ENCODE measurements around the gene BDKRB1.

DNA sequence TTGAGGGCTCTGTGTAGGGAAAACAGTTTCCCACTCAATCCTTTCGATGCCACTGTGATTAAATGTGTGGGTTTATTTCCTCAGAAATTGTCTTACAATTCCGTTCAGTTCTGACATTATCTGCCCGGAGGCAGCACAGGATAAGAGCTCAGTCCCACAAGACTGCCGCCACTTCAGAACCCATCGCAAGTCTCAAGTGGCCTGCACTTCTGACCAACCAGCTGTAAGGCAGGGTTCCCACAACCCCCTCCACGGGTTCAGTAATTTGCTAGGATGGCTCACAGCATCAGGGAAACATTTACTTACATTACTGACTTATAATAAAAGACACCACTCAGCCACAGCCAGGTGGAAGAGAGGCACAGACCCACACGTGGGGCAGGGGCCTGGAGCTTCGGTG lies 34.2 kb upstream of the BDKRB1 start:
- TF ChIP-seq, protein P1, sequence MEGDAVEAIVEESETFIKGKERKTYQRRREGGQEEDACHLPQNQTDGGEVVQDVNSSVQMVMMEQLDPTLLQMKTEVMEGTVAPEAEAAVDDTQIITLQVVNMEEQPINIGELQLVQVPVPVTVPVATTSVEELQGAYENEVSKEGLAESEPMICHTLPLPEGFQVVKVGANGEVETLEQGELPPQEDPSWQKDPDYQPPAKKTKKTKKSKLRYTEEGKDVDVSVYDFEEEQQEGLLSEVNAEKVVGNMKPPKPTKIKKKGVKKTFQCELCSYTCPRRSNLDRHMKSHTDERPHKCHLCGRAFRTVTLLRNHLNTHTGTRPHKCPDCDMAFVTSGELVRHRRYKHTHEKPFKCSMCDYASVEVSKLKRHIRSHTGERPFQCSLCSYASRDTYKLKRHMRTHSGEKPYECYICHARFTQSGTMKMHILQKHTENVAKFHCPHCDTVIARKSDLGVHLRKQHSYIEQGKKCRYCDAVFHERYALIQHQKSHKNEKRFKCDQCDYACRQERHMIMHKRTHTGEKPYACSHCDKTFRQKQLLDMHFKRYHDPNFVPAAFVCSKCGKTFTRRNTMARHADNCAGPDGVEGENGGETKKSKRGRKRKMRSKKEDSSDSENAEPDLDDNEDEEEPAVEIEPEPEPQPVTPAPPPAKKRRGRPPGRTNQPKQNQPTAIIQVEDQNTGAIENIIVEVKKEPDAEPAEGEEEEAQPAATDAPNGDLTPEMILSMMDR (IDR thresholded peaks at IDR 0.05): no peak
- TF ChIP-seq POLR2A (IDR thresholded peaks at IDR 0.05): no peak

Measured in Peyer's patch (tissue), 4 donors.